CD4-positive, alpha-beta T cell (primary cell): ENCODE measurements around the gene CAPN15. TPM values are rescaled to one million over a fixed set of nuclear protein-coding genes. Genes with fewer than 3 reads are reported as not detected.

Experiments used
- ATAC-seq: fragments of 200-7000 bp; cut with Tn5 transposase; one replicate; pipeline ENCODE4 v1.10.0; 2022; ENCODE audit warnings: mild to moderate bottlenecking; ENCODE audit not compliant: poor library complexity
- CTCF ChIA-PET: fragments of 350-600 bp; sonication (Branson Sonifier 250); formaldehyde crosslinking; loops from one replicate; lab custom pipeline; 2021; ENCODE audit warnings: antibody characterized with exemption, inconsistent platforms; lab: Charles Lee
- POLR2A ChIA-PET: fragments of 350-600 bp; sonication (Branson Sonifier 250); formaldehyde crosslinking; loops from one replicate; lab custom pipeline; 2021; ENCODE audit warnings: antibody characterized with exemption, inconsistent platforms; lab: Charles Lee
- DNase-seq, 14 experiments: peaks; one replicate each; pipeline ENCODE4 v3.0.0-alpha.2; 2013 to 2020; ENCODE audit warnings: mixed read lengths in 2 of 14
- H3K27ac ChIP-seq, 2 donors: one replicate each; pipeline versions ENCODE4 v1.5.1 to v1.7.0; 2013; ENCODE audit warnings: low read length in 2 of 2, low read depth in 1 of 2, mild to moderate bottlenecking in 1 of 2
- H3K27me3 ChIP-seq, 2 experiments: 1 replicate in 1 of 2; 2 replicates in 1 of 2; pipeline versions ENCODE4 v1.6.1 to v1.7.0; 2013; ENCODE audit warnings: low read length in 2 of 2, control low read depth in 1 of 2, mild to moderate bottlenecking in 1 of 2, moderate library complexity in 1 of 2; ENCODE audit not compliant: insufficient read depth in 2 of 2, control insufficient read depth in 1 of 2
- H3K36me3 ChIP-seq: one replicate; pipeline ENCODE4 v1.6.1; 2013; ENCODE audit warnings: low read length, control low read depth; ENCODE audit not compliant: insufficient read depth
- H3K4me1 ChIP-seq: one replicate; pipeline ENCODE4 v1.6.1; 2013; ENCODE audit warnings: low read length, control low read depth; ENCODE audit not compliant: insufficient read depth
- H3K4me3 ChIP-seq: one replicate; pipeline ENCODE4 v1.5.1; 2013; ENCODE audit warnings: mild to moderate bottlenecking, low read length, moderate library complexity
- H3K9me3 ChIP-seq, 2 experiments: 1 replicate in 1 of 2; 2 replicates in 1 of 2; pipeline versions ENCODE4 v1.6.1 to v1.7.0; 2013; ENCODE audit warnings: low read length in 2 of 2, mild to moderate bottlenecking in 2 of 2, control low read depth in 1 of 2, moderate library complexity in 1 of 2; ENCODE audit not compliant: control insufficient read depth in 1 of 2, insufficient read depth in 1 of 2
- H3K27ac Mint-ChIP-seq: one replicate; pipeline ENCODE4 v1.8.0; 2020; ENCODE audit warnings: mixed read lengths
- H3K27me3 Mint-ChIP-seq: one replicate; pipeline ENCODE4 v1.8.0; 2021; ENCODE audit warnings: mixed read lengths
- H3K36me3 Mint-ChIP-seq: one replicate; pipeline ENCODE4 v1.8.0; 2021; ENCODE audit warnings: low read depth, mixed read lengths
- H3K4me1 Mint-ChIP-seq: one replicate; pipeline ENCODE4 v1.8.0; 2021; ENCODE audit warnings: low read depth, mixed read lengths
- H3K4me3 Mint-ChIP-seq: one replicate; pipeline ENCODE4 v1.8.0; 2020; ENCODE audit warnings: mild to moderate bottlenecking, mixed read lengths
- H3K9me3 Mint-ChIP-seq: one replicate; pipeline ENCODE4 v1.8.0; 2020; ENCODE audit warnings: mixed read lengths
- CTCF ChIP-seq: fragments of 200-600 bp; IDR thresholded peaks from one replicate; pipeline ENCODE4 v1.8.0; 2022; ENCODE audit warnings: antibody characterized with exemption, mild to moderate bottlenecking
- intact Hi-C, 2 experiments: fragments of 100-400 bp; cut with DNase I in 1 of 2; cut with micrococcal nuclease in 1 of 2; formaldehyde crosslinking; loops; one replicate each; pipeline versions ENCODE4 v1.15.1 to v1.9.0; 2023 to 2025; cut with DNase I, micrococcal nuclease
- total RNA-seq, 174 experiments: library from RNA in 2 of 174; stranded (reverse) in 2 of 174; gene quantifications; one replicate each; pipeline ENCODE4 v1.2.3 and lab custom pipeline; 2021 to 2026

Gene CAPN15
- total RNA-seq, 2 experiments from 2014 or later, result 35.5 to 36.9 TPM

- Mint-ChIP-seq H3K27ac (no peak overlapping the region), H3K4me3 (no peak overlapping the region), H3K9me3 (no peaks in the 10 kb centered on the region), H3K27me3 (no peaks in the 10 kb centered on the region), H3K36me3 (peaks cover 14% of the 10 kb centered on the region), H3K4me1 (no peaks in the 10 kb centered on the region)
- intact Hi-C loops, result no loop called here
- TF ChIP-seq CTCF, result peak; percentile 41
- CTCF ChIA-PET, result no interaction called here
- no peak for ATAC-seq
- H3K27ac ChIP-seq, result no peak overlapping the region
- POLR2A ChIA-PET, result no interaction called here
- peak in 5 of 14 experiments; percentile 2 to 34 (median 17) for DNase-seq
- no peak overlapping the region for H3K4me3 ChIP-seq
- peaks cover 16% of the 10 kb centered on the region for H3K36me3 ChIP-seq
- H3K4me1 ChIP-seq, result no peaks in the 10 kb centered on the region
- no peaks in the 10 kb centered on the region for H3K27me3 ChIP-seq
- H3K9me3 ChIP-seq, result no peaks in the 10 kb centered on the region
These were observed 32.3 kb upstream of the CAPN15 start for GRCh38 chr16:495127-495748.

DNA sequence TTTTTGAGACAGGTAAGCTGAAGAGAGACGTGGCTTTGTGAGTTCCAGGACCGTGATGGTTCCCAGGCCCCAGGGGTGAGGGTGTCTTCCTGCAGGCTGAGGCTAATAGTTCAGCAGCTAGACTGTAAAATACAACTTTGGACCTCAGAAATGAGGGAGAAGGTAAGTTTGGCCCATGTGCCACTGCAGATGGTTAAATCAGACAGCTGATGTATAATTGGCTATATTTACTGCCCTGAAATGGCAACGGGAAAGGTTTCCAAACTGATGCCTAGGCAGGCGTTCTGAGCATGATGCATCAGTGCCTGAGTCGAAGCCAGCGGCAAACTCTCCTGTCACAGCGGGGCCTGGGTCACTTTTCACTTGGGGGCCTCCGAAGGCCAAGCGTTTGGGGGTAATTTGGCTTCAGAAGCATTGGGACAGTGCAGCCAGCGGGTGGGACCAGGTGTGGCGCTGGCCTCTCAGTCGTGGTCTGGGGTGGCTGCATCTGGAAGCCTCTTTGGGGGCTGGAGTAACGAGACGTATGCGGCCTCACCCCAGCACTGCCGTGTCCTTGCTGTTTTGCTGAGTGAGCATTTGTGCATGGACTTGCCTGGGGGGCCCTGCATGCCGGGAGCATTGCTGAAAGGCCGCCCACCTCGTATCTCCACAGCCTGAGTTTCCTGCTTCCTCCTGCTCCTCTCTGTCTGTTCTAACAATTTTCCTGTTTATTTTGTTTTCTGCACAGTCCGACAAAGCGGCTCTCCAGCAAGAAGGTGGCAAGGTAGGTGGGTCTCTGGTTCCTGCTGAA is 31.2 kb upstream of the CAPN15 start:
- H3K27ac Mint-ChIP-seq, result no peak overlapping the region
- H3K9me3 Mint-ChIP-seq, result no peaks in the 10 kb centered on the region
- intact Hi-C loops, result no loop called here
- no peak for ATAC-seq
- H3K36me3 Mint-ChIP-seq, result peaks cover 6% of the 10 kb centered on the region
- POLR2A ChIA-PET, result no interaction called here
- Histone ChIP-seq H3K4me1 (no peaks in the 10 kb centered on the region), H3K27me3 (no peaks in the 10 kb centered on the region), H3K36me3 (peaks cover 8% of the 10 kb centered on the region), H3K27ac (no peak overlapping the region), H3K9me3 (no peaks in the 10 kb centered on the region), H3K4me3 (no peak overlapping the region)
- CTCF ChIA-PET, result no interaction called here
- H3K27me3 Mint-ChIP-seq, result no peaks in the 10 kb centered on the region
- no peaks in the 10 kb centered on the region for H3K4me1 Mint-ChIP-seq
- TF ChIP-seq CTCF, result no peak
- H3K4me3 Mint-ChIP-seq, result no peak overlapping the region
- no peak for DNase-seq

DNA sequence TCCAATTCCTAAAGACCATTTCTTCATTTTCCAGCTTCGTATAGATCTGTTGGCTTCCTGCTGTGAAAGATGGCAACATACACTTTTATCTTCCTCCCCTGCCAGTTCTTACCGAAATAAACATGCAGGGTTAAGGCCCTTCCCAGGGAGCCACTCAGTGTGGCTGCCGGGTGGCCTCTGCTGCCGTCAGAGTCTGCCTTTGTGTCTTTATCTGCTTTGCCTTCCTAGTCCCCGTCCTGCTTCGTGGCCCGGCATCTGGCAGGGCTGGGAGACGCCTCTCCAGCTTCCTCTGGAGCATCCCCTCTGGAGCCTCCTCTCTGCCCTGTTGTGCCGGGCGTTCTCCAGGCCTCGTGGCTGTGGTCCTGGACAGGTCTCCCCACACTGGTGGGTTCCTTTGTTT is 30.3 kb upstream of the CAPN15 start:
- no peak for ATAC-seq
- Histone ChIP-seq H3K4me3 (no peak overlapping the region), H3K4me1 (no peaks in the 10 kb centered on the region), H3K9me3 (no peaks in the 10 kb centered on the region), H3K27me3 (no peaks in the 10 kb centered on the region), H3K27ac (no peak overlapping the region), H3K36me3 (no peaks in the 10 kb centered on the region)
- no peaks in the 10 kb centered on the region for H3K27me3 Mint-ChIP-seq
- CTCF ChIA-PET, result interaction anchor here (0.9 kb wide), 1 partner anchor 105 kb away, joined by 4 read pairs; no protein-coding TSS in a partner anchor
- peaks cover 4% of the 10 kb centered on the region for H3K36me3 Mint-ChIP-seq
- no peak for DNase-seq
- H3K27ac Mint-ChIP-seq, result no peak overlapping the region
- intact Hi-C loops, result no loop called here
- no peak for TF ChIP-seq CTCF
- POLR2A ChIA-PET, result no interaction called here
- no peak overlapping the region for H3K4me3 Mint-ChIP-seq
- H3K4me1 Mint-ChIP-seq, result no peaks in the 10 kb centered on the region
- H3K9me3 Mint-ChIP-seq, result no peaks in the 10 kb centered on the region
